Activated CD4-positive, CD25-positive, alpha-beta regulatory T cell (primary cell): ENCODE measurements around the gene AKR1D1.
"Not testable (repeated sequence)": the region's sequence is repeated elsewhere in the genome, so short reads cannot be mapped to it uniquely, and the experiment has no call there.

Experiments used
- DNase-seq, 4 experiments: peaks; one replicate each; lab custom pipeline; 2025; lab: John Stamatoyannopoulos, UW

AKR1D1 gene

GRCh38 chr7:138074540-138074939, 1.7 kb upstream of the AKR1D1 start:
- DNase-seq: no peak

- DNase-seq: no peak
These were observed 909 bp upstream of the AKR1D1 start for GRCh38 chr7:138075350-138075749.

GRCh38 chr7:138075786-138076185, 473 bp upstream of the AKR1D1 start:
- not testable (repeated sequence) for DNase-seq

GRCh38 chr7:138077809-138078208, 1.6 kb downstream of the AKR1D1 start:
- DNase-seq: no peak

GRCh38 chr7:138079137-138079536, 2.9 kb downstream of the AKR1D1 start:
- DNase-seq: no peak

GRCh38 chr7:138081868-138082267, 5.6 kb downstream of the AKR1D1 start:
- DNase-seq: no peak

- DNase-seq: no peak
These were observed 7.6 kb downstream of the AKR1D1 start for GRCh38 chr7:138083859-138084258.

GRCh38 chr7:138086563-138087270, 10.5 kb downstream of the AKR1D1 start:
- no peak for DNase-seq

- DNase-seq: no peak
These were observed 13.0 kb downstream of the AKR1D1 start for GRCh38 chr7:138089080-138089901.

- DNase-seq: no peak
These were observed 14.8 kb downstream of the AKR1D1 start for GRCh38 chr7:138091032-138091431.

- not testable (repeated sequence) for DNase-seq
These were observed 15.6 kb downstream of the AKR1D1 start for GRCh38 chr7:138091840-138092239.

- no peak for DNase-seq
These were observed 16.3 kb downstream of the AKR1D1 start for GRCh38 chr7:138092486-138093028.

- no peak for DNase-seq
These were observed 20.0 kb downstream of the AKR1D1 start for GRCh38 chr7:138095972-138096935.

- DNase-seq: no peak
These were observed 20.9 kb downstream of the AKR1D1 start for GRCh38 chr7:138097064-138097741.

- DNase-seq: no peak
These were observed 23.6 kb downstream of the AKR1D1 start for GRCh38 chr7:138099813-138100212.

GRCh38 chr7:138105221-138105620, 29.0 kb downstream of the AKR1D1 start:
- no peak for DNase-seq

- no peak for DNase-seq
These were observed 38.8 kb downstream of the AKR1D1 start for GRCh38 chr7:138115047-138115446.

GRCh38 chr7:138116141-138116540, 39.9 kb downstream of the AKR1D1 start:
- no peak for DNase-seq

- DNase-seq: no peak
These were observed 40.6 kb downstream of the AKR1D1 start for GRCh38 chr7:138116892-138117291.

GRCh38 chr7:138120140-138120827, 44.0 kb downstream of the AKR1D1 start:
- DNase-seq: no peak

GRCh38 chr7:138122162-138122561, 45.9 kb downstream of the AKR1D1 start:
- no peak for DNase-seq
